Astrocyte (in vitro differentiated cells and primary cell): ENCODE measurements around the gene GPR33. TPM values are rescaled to one million over a fixed set of nuclear protein-coding genes. Genes with fewer than 3 reads are reported as not detected.

Experiments
- DNase-seq: peaks from one replicate; pipeline ENCODE4 v3.0.0-alpha.2; 2010; ENCODE audit warnings: low read depth
- FAIRE-seq: peaks from 2 replicates; lab custom pipeline; 2011; peaks lifted over from hg19 to GRCh38; lab: Jason Lieb, UNC
- H2AFZ ChIP-seq: 2 replicates; pipeline ENCODE4 v1.6.0; 2012; ENCODE audit warnings: low read depth, low read length, inconsistent platforms
- H3K27ac ChIP-seq: 2 replicates; pipeline ENCODE4 v1.5.1; 2011; ENCODE audit warnings: low read depth, low read length, inconsistent platforms
- H3K27me3 ChIP-seq: 2 replicates; pipeline ENCODE4 v1.6.0; 2011; ENCODE audit warnings: low read length, inconsistent platforms; ENCODE audit not compliant: insufficient read depth
- H3K36me3 ChIP-seq: 2 replicates; pipeline ENCODE4 v1.5.1; 2011; ENCODE audit warnings: low read length, inconsistent platforms; ENCODE audit not compliant: insufficient read depth
- H3K4me1 ChIP-seq: 2 replicates; pipeline ENCODE4 v1.5.1; 2011; ENCODE audit warnings: low read length, inconsistent platforms; ENCODE audit not compliant: insufficient read depth
- H3K4me2 ChIP-seq: 2 replicates; pipeline ENCODE4 v1.6.0; 2012; ENCODE audit warnings: low read length, inconsistent platforms
- H3K4me3 ChIP-seq: 2 replicates; pipeline ENCODE4 v1.5.1; 2011; ENCODE audit warnings: low read depth, mild to moderate bottlenecking, low read length, inconsistent platforms; ENCODE audit not compliant: insufficient read depth
- H3K79me2 ChIP-seq: 2 replicates; pipeline ENCODE4 v1.6.0; 2012; ENCODE audit warnings: mild to moderate bottlenecking, low read length, inconsistent platforms; ENCODE audit not compliant: insufficient read depth
- H3K9ac ChIP-seq: 2 replicates; pipeline ENCODE4 v1.6.0; 2012; ENCODE audit warnings: mild to moderate bottlenecking, low read length, inconsistent platforms
- H3K9me3 ChIP-seq: 2 replicates; pipeline ENCODE4 v1.5.1; 2012; ENCODE audit warnings: low read depth, mild to moderate bottlenecking, low read length, inconsistent platforms; ENCODE audit not compliant: insufficient read depth
- H4K20me1 ChIP-seq: 2 replicates; pipeline ENCODE4 v1.6.0; 2012; ENCODE audit warnings: low read length, inconsistent platforms; ENCODE audit not compliant: insufficient read depth
- H3K27ac Mint-ChIP-seq: one replicate; pipeline ENCODE4 v1.8.0; 2021; ENCODE audit warnings: mild to moderate bottlenecking, mixed read lengths; ENCODE audit not compliant: unreplicated experiment
- H3K27me3 Mint-ChIP-seq: one replicate; pipeline ENCODE4 v1.8.0; 2021; ENCODE audit warnings: low read depth, mixed read lengths; ENCODE audit not compliant: unreplicated experiment
- H3K36me3 Mint-ChIP-seq: one replicate; pipeline ENCODE4 v1.8.0; 2021; ENCODE audit warnings: low read depth, mixed read lengths; ENCODE audit not compliant: unreplicated experiment
- H3K4me1 Mint-ChIP-seq: one replicate; pipeline ENCODE4 v1.8.0; 2021; ENCODE audit warnings: low read depth, mixed read lengths; ENCODE audit not compliant: unreplicated experiment
- H3K4me3 Mint-ChIP-seq: one replicate; pipeline ENCODE4 v1.8.0; 2021; ENCODE audit warnings: mild to moderate bottlenecking, moderate library complexity, mixed read lengths; ENCODE audit not compliant: unreplicated experiment
- H3K9me3 Mint-ChIP-seq: one replicate; pipeline ENCODE4 v1.8.0; 2021; ENCODE audit warnings: mild to moderate bottlenecking, mixed read lengths; ENCODE audit not compliant: unreplicated experiment
- CTCF ChIP-seq: IDR thresholded peaks from 2 replicates; pipeline ENCODE4 v1.5.1; 2011; ENCODE audit warnings: low read depth, mild to moderate bottlenecking, inconsistent platforms, low read length, moderate library complexity; ENCODE audit not compliant: insufficient read depth
- EZH2 ChIP-seq: IDR thresholded peaks from 2 replicates; pipeline ENCODE4 v1.6.1; 2012; ENCODE audit warnings: mild to moderate bottlenecking, low read length, inconsistent platforms; ENCODE audit not compliant: insufficient read depth
- total RNA-seq: library from RNA; stranded (reverse); gene quantifications from 2 replicates; pipeline ENCODE4 v1.2.1, GENCODE V29; 2021

Gene GPR33
- total RNA-seq, 1 donor from 2014 or later: not detected

DNA sequence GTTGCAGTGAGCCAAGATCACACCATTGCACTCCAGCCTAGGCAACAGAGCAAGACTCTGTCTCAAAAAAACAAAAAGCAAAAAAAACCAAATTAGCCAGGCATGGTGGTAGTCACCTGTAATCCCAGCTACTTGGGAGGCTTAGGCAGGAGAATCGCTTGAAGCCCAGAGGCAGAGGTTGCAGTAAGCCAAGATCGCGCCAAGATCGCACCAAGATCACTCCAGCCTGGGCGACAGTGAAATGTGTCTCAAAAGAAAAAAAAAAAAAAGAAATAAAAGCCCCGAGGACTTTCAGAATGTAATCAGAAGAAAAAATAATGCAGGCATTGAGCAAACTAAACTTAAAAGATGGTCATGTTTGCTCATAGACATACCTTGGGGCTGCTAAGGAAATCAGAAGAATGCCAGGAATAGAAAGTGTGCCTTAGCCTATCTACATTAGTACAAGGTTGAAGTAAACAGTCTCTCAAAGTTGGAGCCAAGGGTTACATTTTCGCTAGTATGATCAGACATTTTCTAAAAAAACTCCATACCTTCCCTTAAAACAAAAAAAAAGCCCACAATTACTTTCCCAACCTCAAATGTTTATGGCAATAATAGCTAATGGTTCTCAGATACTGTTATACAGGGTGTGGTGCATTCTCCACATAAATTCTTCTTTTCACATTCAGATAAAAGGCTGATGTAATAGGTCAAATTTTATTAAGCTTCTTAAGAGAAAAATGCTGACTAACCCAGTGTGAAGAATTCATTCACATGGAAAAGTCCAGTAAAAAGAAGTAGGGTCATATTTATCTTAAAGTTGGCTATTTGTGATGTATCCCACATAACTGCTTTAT lies 46.3 kb downstream of the GPR33 start:
- Histone ChIP-seq H3K9me3 (no peaks in the 10 kb centered on the region), H2AFZ (peak overlapping the region; percentile 31), H3K79me2 (no peaks in the 10 kb centered on the region), H4K20me1 (no peaks in the 10 kb centered on the region), H3K36me3 (no peaks in the 10 kb centered on the region), H3K4me1 (peaks cover 3% of the 10 kb centered on the region), H3K27ac (peak overlapping the region; percentile 76), H3K9ac (peak overlapping the region; percentile 51), H3K27me3 (no peaks in the 10 kb centered on the region), H3K4me2 (peak overlapping the region; percentile 68), H3K4me3 (no peak overlapping the region)
- peaks cover 4% of the 10 kb centered on the region for H3K36me3 Mint-ChIP-seq
- FAIRE-seq: peak; percentile 70
- no peaks in the 10 kb centered on the region for H3K27me3 Mint-ChIP-seq
- peak overlapping the region; percentile 90 for H3K27ac Mint-ChIP-seq
- H3K9me3 Mint-ChIP-seq: no peaks in the 10 kb centered on the region
- peaks cover 9% of the 10 kb centered on the region for H3K4me1 Mint-ChIP-seq
- DNase-seq: peak; percentile 92
- TF ChIP-seq CTCF (no peak), EZH2 (no peak)
- no peak overlapping the region for H3K4me3 Mint-ChIP-seq

GRCh38 chr14:31440280-31440679 lies 47.6 kb downstream of the GPR33 start:
- H3K27ac ChIP-seq: no peak overlapping the region
- Mint-ChIP-seq H3K27ac (no peak overlapping the region), H3K4me1 (peaks cover 9% of the 10 kb centered on the region)

More at GRCh38 chr14:31440280-31440679, 47.6 kb downstream of the GPR33 start:
- Histone ChIP-seq H2AFZ (no peak overlapping the region), H3K9ac (no peak overlapping the region), H3K4me2 (no peak overlapping the region), H3K9me3 (no peaks in the 10 kb centered on the region), H3K79me2 (no peaks in the 10 kb centered on the region), H4K20me1 (no peaks in the 10 kb centered on the region), H3K4me1 (peaks cover 3% of the 10 kb centered on the region), H3K27me3 (no peaks in the 10 kb centered on the region), H3K4me3 (no peak overlapping the region), H3K36me3 (no peaks in the 10 kb centered on the region)
- TF ChIP-seq EZH2: no peak
- no peak for TF ChIP-seq CTCF
- DNase-seq (peak; percentile 52), FAIRE-seq (no peak)
- Mint-ChIP-seq H3K9me3 (no peaks in the 10 kb centered on the region), H3K36me3 (peaks cover 9% of the 10 kb centered on the region), H3K27me3 (no peaks in the 10 kb centered on the region), H3K4me3 (no peak overlapping the region)
